Gastroesophageal sphincter (tissue), 3 donors: ENCODE data around the gene KIRREL3.

Experiments
- POLR2AphosphoS5 ChIP-seq: sonication (generic); formaldehyde crosslinking; IDR thresholded peaks from one replicate; pipeline ENCODE4 v1.6.1; 2017; ENCODE audit warnings: antibody characterized with exemption
- TF ChIP-seq, protein P1 (sequence below), 4 experiments: fragments of 200-600 bp in 2 of 4; fragments of 450-650 bp in 2 of 4; sonication (generic) in 1 of 4; IDR thresholded peaks; one replicate each; pipeline ENCODE4 v1.5.1; 2017 to 2019; ENCODE audit warnings: antibody characterized with exemption in 4 of 4, mild to moderate bottlenecking in 2 of 4, moderate library complexity in 2 of 4

DNA sequence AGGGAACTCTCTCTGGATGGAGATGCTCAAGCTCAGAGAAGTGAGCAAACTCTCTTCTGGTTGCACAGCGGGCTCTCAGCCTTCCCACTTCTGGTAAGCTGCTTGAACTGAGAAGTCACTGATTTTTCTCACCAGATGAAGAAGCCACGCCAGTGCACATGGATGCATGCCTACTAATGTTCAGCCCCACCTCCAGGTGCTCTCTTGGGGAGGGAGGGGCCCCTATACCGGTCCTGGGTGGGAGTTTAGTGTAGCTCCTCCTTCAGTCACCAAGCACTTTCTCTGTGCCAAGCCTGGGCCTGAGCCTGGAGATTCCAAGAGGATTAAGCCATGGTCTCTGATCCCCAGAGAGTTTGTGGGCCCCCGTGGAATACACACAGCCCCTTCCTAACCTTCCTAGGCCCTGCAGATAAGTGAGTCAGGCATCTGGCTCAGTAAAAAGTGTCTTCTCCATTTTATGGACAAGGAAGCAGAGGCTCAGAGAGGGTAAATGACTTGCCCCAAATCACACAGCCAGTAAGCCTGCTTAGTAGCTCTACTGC lies 502.9 kb downstream of the KIRREL3 start:
- TF ChIP-seq, protein P1, sequence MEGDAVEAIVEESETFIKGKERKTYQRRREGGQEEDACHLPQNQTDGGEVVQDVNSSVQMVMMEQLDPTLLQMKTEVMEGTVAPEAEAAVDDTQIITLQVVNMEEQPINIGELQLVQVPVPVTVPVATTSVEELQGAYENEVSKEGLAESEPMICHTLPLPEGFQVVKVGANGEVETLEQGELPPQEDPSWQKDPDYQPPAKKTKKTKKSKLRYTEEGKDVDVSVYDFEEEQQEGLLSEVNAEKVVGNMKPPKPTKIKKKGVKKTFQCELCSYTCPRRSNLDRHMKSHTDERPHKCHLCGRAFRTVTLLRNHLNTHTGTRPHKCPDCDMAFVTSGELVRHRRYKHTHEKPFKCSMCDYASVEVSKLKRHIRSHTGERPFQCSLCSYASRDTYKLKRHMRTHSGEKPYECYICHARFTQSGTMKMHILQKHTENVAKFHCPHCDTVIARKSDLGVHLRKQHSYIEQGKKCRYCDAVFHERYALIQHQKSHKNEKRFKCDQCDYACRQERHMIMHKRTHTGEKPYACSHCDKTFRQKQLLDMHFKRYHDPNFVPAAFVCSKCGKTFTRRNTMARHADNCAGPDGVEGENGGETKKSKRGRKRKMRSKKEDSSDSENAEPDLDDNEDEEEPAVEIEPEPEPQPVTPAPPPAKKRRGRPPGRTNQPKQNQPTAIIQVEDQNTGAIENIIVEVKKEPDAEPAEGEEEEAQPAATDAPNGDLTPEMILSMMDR (IDR thresholded peaks at IDR 0.05), result no peak
- no peak for TF ChIP-seq POLR2AphosphoS5
